Mesothelial cell of epicardium (in vitro differentiated cells): ENCODE results near the gene ATG3. TPM values are rescaled to one million over a fixed set of nuclear protein-coding genes. Genes with fewer than 3 reads are reported as not detected.

Experiments used
- DNase-seq, 2 experiments: peaks; one replicate each; pipeline ENCODE4 v3.0.0; 2021; ENCODE audit warnings: low spot score in 2 of 2; ENCODE audit not compliant: unreplicated experiment in 2 of 2
- H3K27ac Mint-ChIP-seq: 2 replicates; pipeline ENCODE4 v1.8.0; 2021; ENCODE audit warnings: mixed read lengths
- H3K27me3 Mint-ChIP-seq: 2 replicates; pipeline ENCODE4 v1.8.0; 2021; ENCODE audit warnings: low read depth, mixed read lengths
- H3K36me3 Mint-ChIP-seq: 2 replicates; pipeline ENCODE4 v1.8.0; 2021; ENCODE audit warnings: mixed read lengths
- H3K4me1 Mint-ChIP-seq: 2 replicates; pipeline ENCODE4 v1.8.0; 2021; ENCODE audit warnings: mixed read lengths
- H3K4me3 Mint-ChIP-seq: 2 replicates; pipeline ENCODE4 v1.8.0; 2021; ENCODE audit warnings: mild to moderate bottlenecking, moderate library complexity, mixed read lengths
- H3K9me3 Mint-ChIP-seq: 2 replicates; pipeline ENCODE4 v1.8.0; 2021; ENCODE audit warnings: mixed read lengths
- CTCF ChIP-seq: fragments of 200-600 bp; sonication (generic); IDR thresholded peaks from one replicate; pipeline ENCODE4 v1.5.0; 2021; ENCODE audit warnings: antibody characterized with exemption; ENCODE audit not compliant: unreplicated experiment
- total RNA-seq: library from RNA; stranded (reverse); gene quantifications from 3 replicates; pipeline ENCODE4 v1.2.1, GENCODE V29; 2021

ATG3 gene
- total RNA-seq, 1 donor from 2014 or later: 25.9 TPM

- TF ChIP-seq CTCF: no peak
- H3K27ac Mint-ChIP-seq: peak overlapping the region; percentile 72
- peaks cover 20% of the 10 kb centered on the region for H3K36me3 Mint-ChIP-seq
- no peaks in the 10 kb centered on the region for H3K9me3 Mint-ChIP-seq
- no peak for DNase-seq
- peaks cover 11% of the 10 kb centered on the region for H3K4me1 Mint-ChIP-seq
- no peaks in the 10 kb centered on the region for H3K27me3 Mint-ChIP-seq
- no peak overlapping the region for H3K4me3 Mint-ChIP-seq
These were observed 42.8 kb upstream of the ATG3 start for GRCh38 chr3:112604536-112604935.

GRCh38 chr3:112602217-112602838 is 40.6 kb upstream of the ATG3 start:
- Mint-ChIP-seq H3K27me3 (no peaks in the 10 kb centered on the region), H3K9me3 (no peaks in the 10 kb centered on the region), H3K27ac (no peak overlapping the region), H3K4me3 (no peak overlapping the region), H3K36me3 (peaks cover 16% of the 10 kb centered on the region), H3K4me1 (peaks cover 5% of the 10 kb centered on the region)
- TF ChIP-seq CTCF: no peak
- DNase-seq: no peak

GRCh38 chr3:112598731-112599130 is 37.0 kb upstream of the ATG3 start:
- DNase-seq: no peak

GRCh38 chr3:112597945-112598344 is 36.2 kb upstream of the ATG3 start:
- Mint-ChIP-seq H3K27ac (no peak overlapping the region), H3K27me3 (no peaks in the 10 kb centered on the region), H3K36me3 (peaks cover 8% of the 10 kb centered on the region), H3K4me1 (no peaks in the 10 kb centered on the region), H3K9me3 (peaks cover 2% of the 10 kb centered on the region), H3K4me3 (no peak overlapping the region)
- DNase-seq: no peak
- no peak for TF ChIP-seq CTCF

More at GRCh38 chr3:112598731-112599130, 37.0 kb upstream of the ATG3 start:
- H3K36me3 Mint-ChIP-seq: peaks cover 8% of the 10 kb centered on the region
- H3K27me3 Mint-ChIP-seq: no peaks in the 10 kb centered on the region
- no peaks in the 10 kb centered on the region for H3K4me1 Mint-ChIP-seq
- H3K4me3 Mint-ChIP-seq: no peak overlapping the region
- H3K9me3 Mint-ChIP-seq: no peaks in the 10 kb centered on the region
- no peak for TF ChIP-seq CTCF
- no peak overlapping the region for H3K27ac Mint-ChIP-seq

- Mint-ChIP-seq H3K4me3 (no peak overlapping the region), H3K4me1 (no peaks in the 10 kb centered on the region), H3K9me3 (peaks cover 9% of the 10 kb centered on the region), H3K36me3 (peaks cover 18% of the 10 kb centered on the region), H3K27ac (no peak overlapping the region), H3K27me3 (no peaks in the 10 kb centered on the region)
- no peak for DNase-seq
- TF ChIP-seq CTCF: no peak
These were observed 33.1 kb upstream of the ATG3 start for GRCh38 chr3:112594856-112595255.

GRCh38 chr3:112593258-112593657 is 31.5 kb upstream of the ATG3 start:
- no peak for DNase-seq
- H3K4me3 Mint-ChIP-seq: no peak overlapping the region
- H3K27me3 Mint-ChIP-seq: no peaks in the 10 kb centered on the region
- H3K27ac Mint-ChIP-seq: no peak overlapping the region
- H3K4me1 Mint-ChIP-seq: no peaks in the 10 kb centered on the region
- peaks cover 25% of the 10 kb centered on the region for H3K36me3 Mint-ChIP-seq
- H3K9me3 Mint-ChIP-seq: peaks cover 9% of the 10 kb centered on the region
- no peak for TF ChIP-seq CTCF
